HepG2 (cell line): Measurements from ENCODE around the gene SLC22A31. TPM values are rescaled to one million over a fixed set of nuclear protein-coding genes. Genes with fewer than 3 reads are reported as not detected.
A peak's percentile ranks its signal among the peaks of the same experiment; 100 is the strongest.

Experiments
- AFF4 ChIP-seq: sonication (generic); formaldehyde crosslinking; IDR thresholded peaks from 2 replicates; pipeline ENCODE4 v1.4.0; 2020; ENCODE audit warnings: missing genetic modification reagents
- CBX2 ChIP-seq, 2 experiments: fragments of 200-600 bp in 1 of 2; sonication (generic); formaldehyde crosslinking in 1 of 2; IDR thresholded peaks; 2 replicates each; pipeline versions ENCODE4 v1.7.0 to v1.8.1; 2018 to 2022; ENCODE audit warnings: low read depth in 2 of 2, low read length in 1 of 2, mild to moderate bottlenecking in 1 of 2, missing genetic modification reagents in 1 of 2
- MXD1 ChIP-seq: sonication (generic); formaldehyde crosslinking; IDR thresholded peaks from 2 replicates; pipeline ENCODE4 v1.4.0; 2020; ENCODE audit warnings: mild to moderate bottlenecking, missing genetic modification reagents
- NR3C1 ChIP-seq: sonication (generic); formaldehyde crosslinking; IDR thresholded peaks from 2 replicates; pipeline ENCODE4 v1.4.0; 2020; ENCODE audit warnings: missing genetic modification reagents
- PBX3 ChIP-seq: sonication (generic); formaldehyde crosslinking; IDR thresholded peaks from 2 replicates; pipeline ENCODE4 v1.8.1; 2023; ENCODE audit warnings: missing genetic modification reagents, inconsistent platforms, borderline replicate concordance
- THAP8 ChIP-seq: sonication (generic); formaldehyde crosslinking; IDR thresholded peaks from 2 replicates; pipeline ENCODE4 v1.5.1; 2020; ENCODE audit warnings: missing genetic modification reagents, mild to moderate bottlenecking, borderline replicate concordance
- YEATS2 ChIP-seq: sonication (generic); formaldehyde crosslinking; IDR thresholded peaks from 2 replicates; pipeline ENCODE4 v1.4.0; 2020; ENCODE audit warnings: missing genetic modification reagents, borderline replicate concordance
- ZFX ChIP-seq: sonication (generic); formaldehyde crosslinking; IDR thresholded peaks from 2 replicates; pipeline ENCODE4 v1.4.0; 2020; ENCODE audit warnings: mild to moderate bottlenecking, low read depth, missing genetic modification reagents, moderate library complexity
- ZKSCAN8 ChIP-seq: IDR thresholded peaks from 2 replicates; pipeline ENCODE4 v1.6.1; 2016; ENCODE audit warnings: borderline replicate concordance, missing genetic modification reagents, missing compliant biosample characterization
- ZNF44 ChIP-seq: sonication (generic); formaldehyde crosslinking; IDR thresholded peaks from 2 replicates; pipeline ENCODE4 v1.5.1; 2020; ENCODE audit warnings: mild to moderate bottlenecking, missing genetic modification reagents
- ZNF510 ChIP-seq: sonication (generic); formaldehyde crosslinking; IDR thresholded peaks from 2 replicates; pipeline ENCODE4 v1.4.0; 2020; ENCODE audit warnings: low read depth, mild to moderate bottlenecking, missing genetic modification reagents
- ZNF75D ChIP-seq: sonication (generic); formaldehyde crosslinking; IDR thresholded peaks from 2 replicates; pipeline ENCODE4 v1.8.1; 2023; ENCODE audit warnings: missing genetic modification reagents, mild to moderate bottlenecking, borderline replicate concordance
- polyA plus RNA-seq, 8 experiments: library from polyadenylated mRNA; depleted of rRNA in 3 of 8; stranded (reverse) in 7 of 8; unstranded in 1 of 8; fragments of >200 nt; fragmentation: Illumina TruSeq in 4 of 8; extraction: Trizol in 4 of 8; gene quantifications; 2 replicates each; pipeline versions ENCODE4 v1.2.1 to v1.2.3, GENCODE V29; 2011 to 2016; ENCODE audit warnings: low read depth in 4 of 8, missing spikeins in 1 of 8, mixed read lengths in 1 of 8; ENCODE audit not compliant: insufficient read depth in 1 of 8
- total RNA-seq, 5 experiments: library from RNA; depleted of rRNA; stranded (reverse); fragments of >200 nt; fragmentation: Illumina TruSeq; extraction: Trizol; gene quantifications; 2 replicates each; pipeline ENCODE4 v1.2.3, GENCODE V29; 2016; ENCODE audit warnings: low read depth in 1 of 5
- TF ChIP-seq, protein P1 (sequence below): sonication (generic); formaldehyde crosslinking; IDR thresholded peaks from 2 replicates; pipeline ENCODE4 v1.5.0; 2020; ENCODE audit warnings: mild to moderate bottlenecking, missing genetic modification reagents, borderline replicate concordance
- TF ChIP-seq, protein P2 (sequence below): sonication (generic); formaldehyde crosslinking; IDR thresholded peaks from 2 replicates; pipeline ENCODE4 v1.8.0; 2022; ENCODE audit warnings: low read depth, missing genetic modification reagents

The SLC22A31 gene
- total and polyA plus RNA-seq, 2 of the 13 experiments (the other 11 are each of a cell fraction or from before 2014, with no cell fraction given) = 67.3 to 83.3 TPM

DNA sequence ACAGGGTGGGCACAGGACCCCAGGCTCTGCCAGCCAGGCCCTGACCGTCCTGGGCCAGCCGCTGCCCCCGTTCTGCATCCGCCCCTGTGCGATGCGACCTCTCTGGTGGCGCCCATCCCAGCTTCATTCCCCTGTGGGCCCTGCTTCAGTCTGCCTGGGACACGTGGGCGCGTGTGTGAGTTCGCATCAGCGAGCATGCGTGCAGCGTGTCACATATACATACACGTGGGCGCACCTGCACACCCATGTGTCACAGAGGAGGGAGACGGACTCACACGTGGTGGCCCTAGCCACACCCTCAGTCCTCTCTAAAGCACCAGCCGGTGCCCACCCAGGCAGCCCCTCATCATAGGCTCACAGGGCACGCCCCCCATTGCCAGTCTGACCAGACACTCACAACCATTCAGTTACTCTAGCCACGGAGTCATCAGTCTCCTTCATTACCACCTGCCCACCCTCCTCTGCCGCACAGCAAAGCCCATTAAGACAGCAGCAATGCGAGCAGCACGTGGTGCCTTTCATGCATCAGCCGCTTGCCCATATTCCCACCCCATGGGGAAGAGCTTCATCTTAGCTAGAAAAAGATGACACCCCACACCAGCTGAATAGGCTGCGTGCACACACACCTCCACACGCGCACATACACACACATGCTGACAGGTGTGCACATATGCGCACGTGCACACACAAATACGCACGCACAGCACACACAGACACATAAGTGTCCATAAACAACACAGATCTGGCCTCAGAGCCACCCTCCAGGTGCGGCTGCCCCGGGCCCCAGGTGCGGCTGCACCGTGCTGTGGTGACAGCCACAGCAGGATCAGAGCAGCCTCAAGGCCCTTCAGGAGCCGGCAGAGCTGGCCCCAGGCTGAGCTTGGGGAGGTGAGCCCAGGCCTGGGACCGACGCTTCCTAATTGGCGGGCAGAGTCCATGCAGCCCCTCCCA, 38.3 kb downstream of the SLC22A31 start (continued):
- TF ChIP-seq, protein P1, sequence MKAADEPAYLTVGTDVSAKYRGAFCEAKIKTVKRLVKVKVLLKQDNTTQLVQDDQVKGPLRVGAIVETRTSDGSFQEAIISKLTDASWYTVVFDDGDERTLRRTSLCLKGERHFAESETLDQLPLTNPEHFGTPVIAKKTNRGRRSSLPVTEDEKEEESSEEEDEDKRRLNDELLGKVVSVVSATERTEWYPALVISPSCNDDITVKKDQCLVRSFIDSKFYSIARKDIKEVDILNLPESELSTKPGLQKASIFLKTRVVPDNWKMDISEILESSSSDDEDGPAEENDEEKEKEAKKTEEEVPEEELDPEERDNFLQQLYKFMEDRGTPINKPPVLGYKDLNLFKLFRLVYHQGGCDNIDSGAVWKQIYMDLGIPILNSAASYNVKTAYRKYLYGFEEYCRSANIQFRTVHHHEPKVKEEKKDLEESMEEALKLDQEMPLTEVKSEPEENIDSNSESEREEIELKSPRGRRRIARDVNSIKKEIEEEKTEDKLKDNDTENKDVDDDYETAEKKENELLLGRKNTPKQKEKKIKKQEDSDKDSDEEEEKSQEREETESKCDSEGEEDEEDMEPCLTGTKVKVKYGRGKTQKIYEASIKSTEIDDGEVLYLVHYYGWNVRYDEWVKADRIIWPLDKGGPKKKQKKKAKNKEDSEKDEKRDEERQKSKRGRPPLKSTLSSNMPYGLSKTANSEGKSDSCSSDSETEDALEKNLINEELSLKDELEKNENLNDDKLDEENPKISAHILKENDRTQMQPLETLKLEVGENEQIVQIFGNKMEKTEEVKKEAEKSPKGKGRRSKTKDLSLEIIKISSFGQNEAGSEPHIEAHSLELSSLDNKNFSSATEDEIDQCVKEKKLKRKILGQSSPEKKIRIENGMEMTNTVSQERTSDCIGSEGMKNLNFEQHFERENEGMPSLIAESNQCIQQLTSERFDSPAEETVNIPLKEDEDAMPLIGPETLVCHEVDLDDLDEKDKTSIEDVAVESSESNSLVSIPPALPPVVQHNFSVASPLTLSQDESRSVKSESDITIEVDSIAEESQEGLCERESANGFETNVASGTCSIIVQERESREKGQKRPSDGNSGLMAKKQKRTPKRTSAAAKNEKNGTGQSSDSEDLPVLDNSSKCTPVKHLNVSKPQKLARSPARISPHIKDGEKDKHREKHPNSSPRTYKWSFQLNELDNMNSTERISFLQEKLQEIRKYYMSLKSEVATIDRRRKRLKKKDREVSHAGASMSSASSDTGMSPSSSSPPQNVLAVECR (CRISPR knock-in tag) = peak; percentile 45; the same call in 1 of the 2 replicates
- no peak for TF ChIP-seq ZNF510 (CRISPR knock-in tag)
- TF ChIP-seq ZKSCAN8 (CRISPR knock-in tag) = no peak
- no peak for TF ChIP-seq THAP8 (CRISPR knock-in tag)
- no peak for TF ChIP-seq NR3C1 (CRISPR knock-in tag)
- no peak for TF ChIP-seq ZNF44 (CRISPR knock-in tag)
- no peak for TF ChIP-seq ZNF75D (CRISPR knock-in tag)
- TF ChIP-seq ZFX (CRISPR knock-in tag) = 0 out of 2 replicates have a peak, but pooled peaks have one; percentile 19
- no peak for TF ChIP-seq CBX2 (IDR thresholded peaks at IDR 0.05; ENCODE audit: low read depth, low read length)
- no peak for TF ChIP-seq CBX2 (CRISPR knock-in tag; IDR thresholded peaks at IDR 0.05; ENCODE audit: low read depth)
- TF ChIP-seq MXD1 (CRISPR knock-in tag) = 0 out of 2 replicates have a peak, but pooled peaks have one; percentile 31
- no peak for TF ChIP-seq YEATS2
- TF ChIP-seq AFF4 (CRISPR knock-in tag) = no peak
- TF ChIP-seq PBX3 (CRISPR knock-in tag) = no peak
- TF ChIP-seq, protein P2, sequence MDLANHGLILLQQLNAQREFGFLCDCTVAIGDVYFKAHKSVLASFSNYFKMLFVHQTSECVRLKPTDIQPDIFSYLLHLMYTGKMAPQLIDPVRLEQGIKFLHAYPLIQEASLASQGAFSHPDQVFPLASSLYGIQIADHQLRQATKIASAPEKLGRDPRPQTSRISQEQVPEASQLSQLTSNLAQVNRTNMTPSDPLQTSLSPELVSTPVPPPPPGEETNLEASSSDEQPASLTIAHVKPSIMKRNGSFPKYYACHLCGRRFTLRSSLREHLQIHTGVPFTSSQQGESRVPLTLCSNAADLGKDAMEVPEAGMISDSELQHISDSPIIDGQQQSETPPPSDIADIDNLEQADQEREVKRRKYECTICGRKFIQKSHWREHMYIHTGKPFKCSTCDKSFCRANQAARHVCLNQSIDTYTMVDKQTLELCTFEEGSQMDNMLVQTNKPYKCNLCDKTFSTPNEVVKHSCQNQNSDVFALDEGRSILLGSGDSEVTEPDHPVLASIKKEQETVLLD (CRISPR knock-in tag) = no peak
